Panc1 (cell line): ENCODE data around the gene GTF2H1. TPM values are rescaled to one million over a fixed set of nuclear protein-coding genes. Genes with fewer than 3 reads are reported as not detected.
A peak's percentile ranks its signal among the peaks of the same experiment; 100 is the strongest.

Experiments
- ATAC-seq: fragments of 200-7000 bp; cut with Tn5 transposase; 2 replicates; pipeline ENCODE4 v1.9.1; 2020; ENCODE audit warnings: mild to moderate bottlenecking, moderate library complexity
- BruUV-seq: library from RNA; stranded (reverse); fragments of 400-500 nt; replicated peaks from 2 replicates; lab custom pipeline; 2021; lab: Mats Ljungman, UMichigan
- CTCF ChIA-PET: fragments of 300-600 bp; sonication (Branson Sonifier 250); formaldehyde crosslinking; loops from one replicate; lab custom pipeline; 2022; ENCODE audit warnings: antibody characterized with exemption; lab: Charles Lee
- POLR2A ChIA-PET: fragments of 300-600 bp; sonication (Branson Sonifier 250); formaldehyde crosslinking; loops from one replicate; lab custom pipeline; 2022; ENCODE audit warnings: antibody characterized with exemption; lab: Charles Lee
- DNase-seq: peaks from one replicate; pipeline ENCODE4 v3.0.0-alpha.2; 2010; ENCODE audit warnings: low read depth, low spot score
- H3K27ac ChIP-seq: 2 replicates; pipeline ENCODE4 v1.5.1; 2011; ENCODE audit warnings: mild to moderate bottlenecking, low read length, inconsistent platforms
- H3K27me3 ChIP-seq: fragments of 200-500 bp; sonication (Bioruptor generic); 2 replicates; pipeline ENCODE4 v1.6.0; 2014; ENCODE audit warnings: low read length, inconsistent platforms; ENCODE audit not compliant: control insufficient read depth, insufficient read depth
- H3K36me3 ChIP-seq: fragments of 200-500 bp; sonication (Bioruptor generic); 2 replicates; pipeline ENCODE4 v1.5.1; 2014; ENCODE audit warnings: inconsistent platforms, mild to moderate bottlenecking, low read length, moderate library complexity; ENCODE audit not compliant: control insufficient read depth, insufficient read depth
- H3K4me1 ChIP-seq: 2 replicates; pipeline ENCODE4 v1.5.1; 2011; ENCODE audit warnings: inconsistent platforms, mild to moderate bottlenecking, low read length, moderate library complexity; ENCODE audit not compliant: control insufficient read depth, insufficient read depth
- H3K4me3 ChIP-seq, 2 experiments: 2 replicates each; pipeline ENCODE4 v1.5.1; 2011 to 2012; ENCODE audit warnings: low read depth in 2 of 2, low read length in 2 of 2, mild to moderate bottlenecking in 2 of 2, inconsistent platforms in 1 of 2, moderate library complexity in 1 of 2
- H3K9me3 ChIP-seq: fragments of 200-500 bp; sonication (Bioruptor generic); 2 replicates; pipeline ENCODE4 v1.5.1; 2014; ENCODE audit warnings: low read depth, mild to moderate bottlenecking, inconsistent platforms, low read length, moderate library complexity; ENCODE audit not compliant: control insufficient read depth, insufficient read depth
- CTCF ChIP-seq: fragments of 450-650 bp; IDR thresholded peaks from 2 replicates; pipeline ENCODE4 v1.5.1; 2017; ENCODE audit warnings: mild to moderate bottlenecking
- POLR2AphosphoS5 ChIP-seq: IDR thresholded peaks from 2 replicates; pipeline ENCODE4 v1.6.1; 2012; ENCODE audit warnings: mild to moderate bottlenecking, low read depth, low read length, moderate library complexity
- REST ChIP-seq, 2 experiments: IDR thresholded peaks; 2 replicates each; pipeline ENCODE4 v1.6.1; 2011 to 2012; ENCODE audit warnings: low read depth in 2 of 2, control low read depth in 1 of 2, low read length in 1 of 2, mild to moderate bottlenecking in 1 of 2, moderate library complexity in 1 of 2; ENCODE audit not compliant: insufficient read depth in 1 of 2
- SIN3A ChIP-seq: IDR thresholded peaks from 2 replicates; pipeline ENCODE4 v1.6.1; 2012; ENCODE audit warnings: low read depth, mild to moderate bottlenecking, low read length, moderate library complexity, borderline replicate concordance; ENCODE audit not compliant: insufficient read depth
- TCF7L2 ChIP-seq: IDR thresholded peaks from 2 replicates; pipeline ENCODE4 v1.6.1; 2011; ENCODE audit warnings: mild to moderate bottlenecking, low read depth, low read length, inconsistent platforms
- in situ Hi-C: cut with HindIII; loops from 2 replicates; pipeline ENCODE4 v1.10.0; 2016; ENCODE audit warnings: low sequenced_read_pairs, low pct_unique_long_range_greater_than_20kb
- intact Hi-C: fragments of 100-400 bp; cut with micrococcal nuclease; formaldehyde crosslinking; loops from one replicate; pipeline ENCODE4 v1.10.0; 2022; ENCODE audit not compliant: unreplicated experiment
- total RNA-seq: library from RNA; stranded (reverse); gene quantifications from one replicate; pipeline ENCODE4 v1.2.1, GENCODE V29; 2021; ENCODE audit not compliant: unreplicated experiment

GTF2H1 gene
- total RNA-seq, 1 experiment from 2014 or later: 60.6 TPM

- Histone ChIP-seq H3K27me3 (no peaks in the 10 kb centered on the region), H3K36me3 (peaks cover under 1% of the 10 kb centered on the region; the same call in 1 of the 2 replicates), H3K4me1 (peaks cover 18% of the 10 kb centered on the region; the same call in 1 of the 2 replicates), H3K4me3 (no peak overlapping the region), H3K9me3 (no peaks in the 10 kb centered on the region), H3K27ac (no peak overlapping the region)
- ATAC-seq (no peak), DNase-seq (no peak)
- TF ChIP-seq TCF7L2 (no peak), POLR2AphosphoS5 (no peak), SIN3A (no peak), CTCF (no peak), REST (IDR thresholded peaks at IDR 0.05; ENCODE audit: insufficient read depth in 1 of 2, low read depth in 2 of 2, low read length in 1 of 2) (no peak)
- in situ Hi-C loops: no loop called here
- no TSS peak for BruUV-seq
- POLR2A ChIA-PET: no interaction called here
- CTCF ChIA-PET: no interaction called here
- intact Hi-C loops: no loop called here
Observed at GRCh38 chr11:18317551-18317950, 4.8 kb upstream of the GTF2H1 start.

GRCh38 chr11:18319914-18320313 lies 2.5 kb upstream of the GTF2H1 start:
- ATAC-seq: no peak
- no peaks in the 10 kb centered on the region for H3K9me3 ChIP-seq
- no peak for DNase-seq
- H3K4me1 ChIP-seq: peaks cover 35% of the 10 kb centered on the region
- peaks cover 4% of the 10 kb centered on the region for H3K36me3 ChIP-seq
- no peaks in the 10 kb centered on the region for H3K27me3 ChIP-seq
- ChIA-PET CTCF (no interaction called here), POLR2A (no interaction called here)
- 0 out of 2 replicates have a peak overlapping the region, but pooled peaks have one; percentile 6 for H3K27ac ChIP-seq
- intact Hi-C loops (no loop called here), in situ Hi-C loops (no loop called here)
- H3K4me3 ChIP-seq: no peak overlapping the region
- no TSS peak for BruUV-seq
- TF ChIP-seq CTCF (no peak), SIN3A (no peak), POLR2AphosphoS5 (no peak), TCF7L2 (no peak), REST (IDR thresholded peaks at IDR 0.05; ENCODE audit: insufficient read depth in 1 of 2, low read depth in 2 of 2, low read length in 1 of 2) (no peak)
